HEK293 (cell line): ENCODE measurements around the gene CDKN3.

Source experiments
- KLF10 ChIP-seq: fragments of 450-650 bp; IDR thresholded peaks from 2 replicates; pipeline ENCODE4 v1.5.1; 2018; ENCODE audit warnings: missing biosample characterization, mild to moderate bottlenecking, missing genetic modification characterization
- KLF7 ChIP-seq: fragments of 450-650 bp; formaldehyde crosslinking; IDR thresholded peaks from 2 replicates; pipeline ENCODE4 v1.5.1; 2016; ENCODE audit warnings: missing biosample characterization, missing genetic modification characterization, borderline replicate concordance
- KLF8 ChIP-seq: fragments of 450-650 bp; formaldehyde crosslinking; IDR thresholded peaks from 2 replicates; pipeline ENCODE4 v1.5.1; 2016; ENCODE audit warnings: missing biosample characterization, missing genetic modification characterization
- MZF1 ChIP-seq: fragments of 450-650 bp; formaldehyde crosslinking; IDR thresholded peaks from 2 replicates; pipeline ENCODE4 v1.5.1; 2017; ENCODE audit warnings: missing biosample characterization, missing genetic modification characterization, borderline replicate concordance
- PATZ1 ChIP-seq: fragments of 450-650 bp; formaldehyde crosslinking; IDR thresholded peaks from 2 replicates; pipeline ENCODE4 v1.5.1; 2016; ENCODE audit warnings: missing biosample characterization, missing genetic modification characterization
- PRDM1 ChIP-seq: fragments of 450-650 bp; formaldehyde crosslinking; IDR thresholded peaks from 2 replicates; pipeline ENCODE4; 2016; ENCODE audit warnings: missing biosample characterization, missing genetic modification characterization
- WT1 ChIP-seq: fragments of 450-650 bp; formaldehyde crosslinking; IDR thresholded peaks from 2 replicates; pipeline ENCODE4 v1.5.1; 2016; ENCODE audit warnings: missing biosample characterization, missing genetic modification characterization
- ZBTB10 ChIP-seq: fragments of 450-650 bp; formaldehyde crosslinking; IDR thresholded peaks from 2 replicates; pipeline ENCODE4 v1.5.1; 2016; ENCODE audit warnings: missing biosample characterization, missing genetic modification characterization
- ZBTB17 ChIP-seq: fragments of 450-650 bp; formaldehyde crosslinking; IDR thresholded peaks from 2 replicates; pipeline ENCODE4 v1.5.1; 2016; ENCODE audit warnings: missing biosample characterization, missing genetic modification characterization
- ZBTB8A ChIP-seq: fragments of 450-650 bp; formaldehyde crosslinking; IDR thresholded peaks from 2 replicates; pipeline ENCODE4 v1.5.1; 2016; ENCODE audit warnings: missing biosample characterization, missing genetic modification characterization
- ZNF19 ChIP-seq: fragments of 450-650 bp; formaldehyde crosslinking; IDR thresholded peaks from 2 replicates; pipeline ENCODE4; 2016; ENCODE audit warnings: missing biosample characterization, missing genetic modification characterization, low read depth
- ZNF335 ChIP-seq: fragments of 450-650 bp; formaldehyde crosslinking; conservative IDR thresholded peaks from 2 replicates; pipeline ENCODE4 v1.5.1; 2016; ENCODE audit warnings: missing biosample characterization, missing genetic modification characterization
- ZNF341 ChIP-seq: fragments of 450-650 bp; formaldehyde crosslinking; IDR thresholded peaks from 2 replicates; pipeline ENCODE4; 2016; ENCODE audit warnings: low read depth, missing biosample characterization, missing genetic modification characterization
- ZNF366 ChIP-seq: fragments of 450-650 bp; formaldehyde crosslinking; conservative IDR thresholded peaks from 2 replicates; pipeline ENCODE4 v1.5.1; 2016; ENCODE audit warnings: missing biosample characterization, missing genetic modification characterization
- ZNF561 ChIP-seq: fragments of 450-650 bp; IDR thresholded peaks from 2 replicates; pipeline ENCODE4 v1.5.1; 2018; ENCODE audit warnings: missing biosample characterization, missing genetic modification characterization, borderline replicate concordance
- ZNF600 ChIP-seq: fragments of 450-650 bp; formaldehyde crosslinking; IDR thresholded peaks from 2 replicates; pipeline ENCODE4 v1.5.1; 2016; ENCODE audit warnings: missing biosample characterization, missing genetic modification characterization
- ZNF610 ChIP-seq: fragments of 450-650 bp; formaldehyde crosslinking; IDR thresholded peaks from 2 replicates; pipeline ENCODE4 v1.5.1; 2016; ENCODE audit warnings: missing biosample characterization, missing genetic modification characterization, borderline replicate concordance
- ZNF660 ChIP-seq: fragments of 450-650 bp; IDR thresholded peaks from 2 replicates; pipeline ENCODE4 v1.5.1; 2018; ENCODE audit warnings: missing biosample characterization, mild to moderate bottlenecking, missing genetic modification characterization
- ZNF76 ChIP-seq: fragments of 450-650 bp; formaldehyde crosslinking; IDR thresholded peaks from 2 replicates; pipeline ENCODE4; 2016; ENCODE audit warnings: low read depth, missing biosample characterization, missing genetic modification characterization, borderline replicate concordance
- ZSCAN23 ChIP-seq: fragments of 450-650 bp; formaldehyde crosslinking; IDR thresholded peaks from 2 replicates; pipeline ENCODE4 v1.5.1; 2016; ENCODE audit warnings: missing biosample characterization, missing genetic modification characterization
- ZSCAN4 ChIP-seq: fragments of 450-650 bp; formaldehyde crosslinking; IDR thresholded peaks from 2 replicates; pipeline ENCODE4 v1.5.1; 2017; ENCODE audit warnings: missing biosample characterization, missing genetic modification characterization
- TF ChIP-seq, protein P1 (sequence below): fragments of 450-650 bp; formaldehyde crosslinking; IDR thresholded peaks from 2 replicates; pipeline ENCODE4 v1.5.1; 2016; ENCODE audit warnings: missing biosample characterization, missing genetic modification characterization
- TF ChIP-seq, protein P2 (sequence below): fragments of 450-650 bp; formaldehyde crosslinking; conservative IDR thresholded peaks from 2 replicates; pipeline ENCODE4 v1.5.1; 2016; ENCODE audit warnings: low read depth, missing biosample characterization, missing genetic modification characterization
- TF ChIP-seq, protein P3 (sequence below): sonication (generic); formaldehyde crosslinking; IDR thresholded peaks from 2 replicates; pipeline ENCODE4 v1.8.1; 2022; ENCODE audit warnings: mild to moderate bottlenecking, moderate library complexity, missing genetic modification reagents

CDKN3 gene

GRCh38 chr14:54440873-54441868, 44.4 kb downstream of the CDKN3 start, which contains the start of gene CNIH1 (continued):
- TF ChIP-seq ZBTB17 (peak; percentile 14; the same call in 1 of the 2 replicates), ZNF366 (tag by site-specific recombination) (peak; percentile 84), ZNF19 (no peak), ZBTB10 (tag by site-specific recombination) (no peak), KLF7 (0 out of 2 replicates have a peak, but pooled peaks have one; percentile 28), ZNF610 (tag by site-specific recombination) (peak; percentile 76; the same call in 1 of the 2 replicates), KLF10 (tag by site-specific recombination) (0 out of 2 replicates have a peak, but pooled peaks have one; percentile 7), WT1 (no peak), ZNF76 (peak; percentile 89), ZNF335 (tag by site-specific recombination) (peak; percentile 16; the same call in 1 of the 2 replicates), PATZ1 (peak; percentile 70), ZNF341 (peak; percentile 57; the same call in 1 of the 2 replicates), ZNF561 (tag by site-specific recombination) (peak; percentile 63; the same call in 1 of the 2 replicates), MZF1 (peak; percentile 54; the same call in 1 of the 2 replicates), PRDM1 (tag by site-specific recombination) (peak; percentile 66), ZNF600 (tag by site-specific recombination) (peak; percentile 50; the same call in 1 of the 2 replicates), ZBTB8A (tag by site-specific recombination) (no peak), ZSCAN23 (tag by site-specific recombination) (no peak), ZNF660 (peak; percentile 46; the same call in 1 of the 2 replicates), ZSCAN4 (tag by site-specific recombination) (no peak), KLF8 (tag by site-specific recombination) (peak; percentile 83; the same call in 1 of the 2 replicates)
- TF ChIP-seq, protein P1, sequence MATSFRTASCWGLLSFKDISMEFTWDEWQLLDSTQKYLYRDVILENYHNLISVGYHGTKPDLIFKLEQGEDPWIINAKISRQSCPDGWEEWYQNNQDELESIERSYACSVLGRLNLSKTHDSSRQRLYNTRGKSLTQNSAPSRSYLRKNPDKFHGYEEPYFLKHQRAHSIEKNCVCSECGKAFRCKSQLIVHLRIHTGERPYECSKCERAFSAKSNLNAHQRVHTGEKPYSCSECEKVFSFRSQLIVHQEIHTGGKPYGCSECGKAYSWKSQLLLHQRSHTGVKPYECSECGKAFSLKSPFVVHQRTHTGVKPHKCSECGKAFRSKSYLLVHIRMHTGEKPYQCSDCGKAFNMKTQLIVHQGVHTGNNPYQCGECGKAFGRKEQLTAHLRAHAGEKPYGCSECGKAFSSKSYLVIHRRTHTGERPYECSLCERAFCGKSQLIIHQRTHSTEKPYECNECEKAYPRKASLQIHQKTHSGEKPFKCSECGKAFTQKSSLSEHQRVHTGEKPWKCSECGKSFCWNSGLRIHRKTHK (tag by site-specific recombination) = no peak
- TF ChIP-seq, protein P2, sequence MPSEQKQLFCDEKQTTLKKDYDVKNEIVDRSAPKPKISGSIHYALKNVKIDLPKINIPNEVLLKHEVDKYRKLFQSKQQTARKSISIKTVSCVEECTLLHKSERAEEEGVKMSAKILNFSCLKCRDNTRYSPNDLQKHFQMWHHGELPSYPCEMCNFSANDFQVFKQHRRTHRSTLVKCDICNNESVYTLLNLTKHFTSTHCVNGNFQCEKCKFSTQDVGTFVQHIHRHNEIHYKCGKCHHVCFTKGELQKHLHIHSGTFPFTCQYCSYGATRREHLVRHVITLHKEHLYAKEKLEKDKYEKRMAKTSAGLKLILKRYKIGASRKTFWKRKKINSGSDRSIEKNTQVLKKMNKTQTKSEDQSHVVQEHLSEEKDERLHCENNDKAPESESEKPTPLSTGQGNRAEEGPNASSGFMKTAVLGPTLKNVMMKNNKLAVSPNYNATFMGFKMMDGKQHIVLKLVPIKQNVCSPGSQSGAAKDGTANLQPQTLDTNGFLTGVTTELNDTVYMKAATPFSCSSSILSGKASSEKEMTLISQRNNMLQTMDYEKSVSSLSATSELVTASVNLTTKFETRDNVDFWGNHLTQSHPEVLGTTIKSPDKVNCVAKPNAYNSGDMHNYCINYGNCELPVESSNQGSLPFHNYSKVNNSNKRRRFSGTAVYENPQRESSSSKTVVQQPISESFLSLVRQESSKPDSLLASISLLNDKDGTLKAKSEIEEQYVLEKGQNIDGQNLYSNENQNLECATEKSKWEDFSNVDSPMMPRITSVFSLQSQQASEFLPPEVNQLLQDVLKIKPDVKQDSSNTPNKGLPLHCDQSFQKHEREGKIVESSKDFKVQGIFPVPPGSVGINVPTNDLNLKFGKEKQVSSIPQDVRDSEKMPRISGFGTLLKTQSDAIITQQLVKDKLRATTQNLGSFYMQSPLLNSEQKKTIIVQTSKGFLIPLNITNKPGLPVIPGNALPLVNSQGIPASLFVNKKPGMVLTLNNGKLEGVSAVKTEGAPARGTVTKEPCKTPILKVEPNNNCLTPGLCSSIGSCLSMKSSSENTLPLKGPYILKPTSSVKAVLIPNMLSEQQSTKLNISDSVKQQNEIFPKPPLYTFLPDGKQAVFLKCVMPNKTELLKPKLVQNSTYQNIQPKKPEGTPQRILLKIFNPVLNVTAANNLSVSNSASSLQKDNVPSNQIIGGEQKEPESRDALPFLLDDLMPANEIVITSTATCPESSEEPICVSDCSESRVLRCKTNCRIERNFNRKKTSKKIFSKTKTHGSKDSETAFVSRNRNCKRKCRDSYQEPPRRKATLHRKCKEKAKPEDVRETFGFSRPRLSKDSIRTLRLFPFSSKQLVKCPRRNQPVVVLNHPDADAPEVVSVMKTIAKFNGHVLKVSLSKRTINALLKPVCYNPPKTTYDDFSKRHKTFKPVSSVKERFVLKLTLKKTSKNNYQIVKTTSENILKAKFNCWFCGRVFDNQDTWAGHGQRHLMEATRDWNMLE (tag by site-specific recombination) = 0 out of 2 replicates have a peak, but pooled peaks have one; percentile 13
- TF ChIP-seq, protein P3, sequence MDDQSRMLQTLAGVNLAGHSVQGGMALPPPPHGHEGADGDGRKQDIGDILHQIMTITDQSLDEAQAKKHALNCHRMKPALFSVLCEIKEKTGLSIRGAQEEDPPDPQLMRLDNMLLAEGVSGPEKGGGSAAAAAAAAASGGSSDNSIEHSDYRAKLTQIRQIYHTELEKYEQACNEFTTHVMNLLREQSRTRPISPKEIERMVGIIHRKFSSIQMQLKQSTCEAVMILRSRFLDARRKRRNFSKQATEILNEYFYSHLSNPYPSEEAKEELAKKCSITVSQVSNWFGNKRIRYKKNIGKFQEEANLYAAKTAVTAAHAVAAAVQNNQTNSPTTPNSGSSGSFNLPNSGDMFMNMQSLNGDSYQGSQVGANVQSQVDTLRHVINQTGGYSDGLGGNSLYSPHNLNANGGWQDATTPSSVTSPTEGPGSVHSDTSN (CRISPR knock-in tag) = peak; percentile 72; the same call in 1 of the 2 replicates
